Testis (tissue), 3 donors: Measurements from ENCODE around the gene GRID1. TPM values are rescaled to one million over a fixed set of nuclear protein-coding genes. Genes with fewer than 3 reads are reported as not detected.

ENCODE experiments used
- DNase-seq: peaks from one replicate; pipeline ENCODE4 v3.0.0-alpha.2; 2019
- H3K27ac ChIP-seq, 2 donors: fragments of 200-600 bp; sonication (generic); one replicate each; pipeline ENCODE4 v1.5.1; 2019
- H3K27me3 ChIP-seq: fragments of 200-600 bp; sonication (generic); one replicate; pipeline ENCODE4 v1.5.1; 2019
- H3K36me3 ChIP-seq: fragments of 200-600 bp; sonication (generic); one replicate; pipeline ENCODE4 v1.5.1; 2017; ENCODE audit warnings: low read depth; ENCODE audit errors: missing control alignments
- H3K4me1 ChIP-seq: fragments of 200-600 bp; sonication (generic); one replicate; pipeline ENCODE4 v1.5.1; 2019
- H3K4me3 ChIP-seq, 2 donors: fragments of 200-600 bp; sonication (generic); one replicate each; pipeline ENCODE4 v1.5.1; 2017 to 2019
- H3K9me3 ChIP-seq: fragments of 200-600 bp; sonication (generic); one replicate; pipeline ENCODE4 v1.5.1; 2017
- CTCF ChIP-seq, 3 experiments: fragments of 450-650 bp in 2 of 3; fragments of 200-600 bp in 1 of 3; sonication (generic) in 1 of 3; IDR thresholded peaks; one replicate each; pipeline ENCODE4 v1.5.1; 2016 to 2019; ENCODE audit warnings: antibody characterized with exemption in 3 of 3, mild to moderate bottlenecking in 2 of 3, moderate library complexity in 1 of 3
- POLR2A ChIP-seq: fragments of 450-650 bp; IDR thresholded peaks from one replicate; pipeline ENCODE4 v1.6.1; 2017; ENCODE audit warnings: antibody characterized with exemption, mild to moderate bottlenecking, moderate library complexity
- WGBS, 2 donors: methylation state at CpG; one replicate each; pipeline ENCODE4 v1.1.5; 2018; 5-methylcytosine and 5-hydroxymethylcytosine counted together
- intact Hi-C: fragments of 100-400 bp; cut with DNase I; formaldehyde crosslinking; loops from one replicate; pipeline ENCODE4 v1.15.1; 2023; ENCODE audit warnings: low total_unique reads
- polyA plus RNA-seq: library from polyadenylated mRNA; stranded (reverse); fragments of 350-450 nt; fragmentation: Illumina TruSeq; extraction: RNeasy Lipid Tissue Mini Kit (QIAGEN cat#74804); gene quantifications from one replicate; pipeline ENCODE4 v1.2.3, GENCODE V29; 2014; ENCODE audit warnings: low read depth, low replicate concordance; ENCODE audit not compliant: insufficient read depth
- total RNA-seq, 2 donors: library from RNA; depleted of rRNA; stranded (reverse); fragments of >200 nt; gene quantifications; one replicate each; pipeline ENCODE4 v1.2.3, GENCODE V29; 2016

The GRID1 gene
- total and polyA plus RNA-seq, 3 donors from 2014 or later, result 7.4 to 16.7 (median 8.1) TPM

- WGBS, 2 donors, result 65 to 87% methylated on average over 3 to 6 of the region's 6 CpGs
Observed at GRCh38 chr10:86411852-86412560, 45.4 kb upstream of the GRID1 start.

GRCh38 chr10:86411281-86411841 is 44.8 kb upstream of the GRID1 start:
- no peak for DNase-seq
- WGBS, 2 donors, result 26 to 48% methylated on average over 7 of the region's 7 CpGs
- no peak overlapping the region for H3K4me3 ChIP-seq

More at GRCh38 chr10:86411852-86412560, 45.4 kb upstream of the GRID1 start:
- TF ChIP-seq POLR2A (no peak), CTCF (IDR thresholded peaks at IDR 0.05) (no peak)
- intact Hi-C loops, result no loop called here
- Histone ChIP-seq H3K36me3 (no peaks in the 10 kb centered on the region), H3K27ac (no peak overlapping the region), H3K9me3 (no peaks in the 10 kb centered on the region), H3K27me3 (no peaks in the 10 kb centered on the region), H3K4me1 (no peaks in the 10 kb centered on the region), H3K4me3 (no peak overlapping the region)
- DNase-seq, result no peak

GRCh38 chr10:86410542-86411124 is 44.0 kb upstream of the GRID1 start:
- WGBS, 2 donors, result 81 to 83% methylated on average over 4 of the region's 4 CpGs
- Histone ChIP-seq H3K27me3 (no peaks in the 10 kb centered on the region), H3K9me3 (no peaks in the 10 kb centered on the region), H3K27ac (no peak overlapping the region), H3K36me3 (no peaks in the 10 kb centered on the region), H3K4me1 (no peaks in the 10 kb centered on the region), H3K4me3 (no peak overlapping the region)
- intact Hi-C loops, result no loop called here
- TF ChIP-seq CTCF (IDR thresholded peaks at IDR 0.05), result no peak
- no peak for TF ChIP-seq POLR2A
- no peak for DNase-seq

More at GRCh38 chr10:86411281-86411841, 44.8 kb upstream of the GRID1 start:
- H3K27me3 ChIP-seq, result no peaks in the 10 kb centered on the region
- no peaks in the 10 kb centered on the region for H3K36me3 ChIP-seq
- no peaks in the 10 kb centered on the region for H3K4me1 ChIP-seq
- H3K9me3 ChIP-seq, result no peaks in the 10 kb centered on the region
- no peak overlapping the region for H3K27ac ChIP-seq
- TF ChIP-seq POLR2A, result no peak
- TF ChIP-seq CTCF (IDR thresholded peaks at IDR 0.05), result no peak
- intact Hi-C loops, result no loop called here

GRCh38 chr10:86409183-86409582 is 42.6 kb upstream of the GRID1 start:
- DNase-seq, result no peak
- no peak overlapping the region for H3K4me3 ChIP-seq
- 73 to 76% methylated on average over 1 of the region's 1 CpG for WGBS, 2 donors
- H3K36me3 ChIP-seq, result no peaks in the 10 kb centered on the region
- H3K4me1 ChIP-seq, result no peaks in the 10 kb centered on the region
- H3K9me3 ChIP-seq, result no peaks in the 10 kb centered on the region
- intact Hi-C loops, result loop anchor here (10.0 kb wide), 1 partner anchor 176 kb away; no protein-coding TSS in a partner anchor
- H3K27ac ChIP-seq, result no peak overlapping the region
- TF ChIP-seq CTCF (IDR thresholded peaks at IDR 0.05), result no peak
- TF ChIP-seq POLR2A, result no peak
- H3K27me3 ChIP-seq, result no peaks in the 10 kb centered on the region
